SH-SY5Y (cell line): ENCODE measurements around the gene CENPN.

ENCODE experiments used
- GATA2 ChIP-seq: IDR thresholded peaks from 2 replicates; pipeline ENCODE4 v1.6.1; 2011; ENCODE audit warnings: mild to moderate bottlenecking, low read depth, low read length
- GATA3 ChIP-seq: IDR thresholded peaks from 2 replicates; pipeline ENCODE4 v1.6.1; 2011; ENCODE audit warnings: low read depth, mild to moderate bottlenecking, low read length, moderate library complexity

Gene CENPN

GRCh38 chr16:81029930-81030604 lies 23.1 kb downstream of the CENPN start:
- TF ChIP-seq GATA3 (no peak), GATA2 (no peak)

DNA sequence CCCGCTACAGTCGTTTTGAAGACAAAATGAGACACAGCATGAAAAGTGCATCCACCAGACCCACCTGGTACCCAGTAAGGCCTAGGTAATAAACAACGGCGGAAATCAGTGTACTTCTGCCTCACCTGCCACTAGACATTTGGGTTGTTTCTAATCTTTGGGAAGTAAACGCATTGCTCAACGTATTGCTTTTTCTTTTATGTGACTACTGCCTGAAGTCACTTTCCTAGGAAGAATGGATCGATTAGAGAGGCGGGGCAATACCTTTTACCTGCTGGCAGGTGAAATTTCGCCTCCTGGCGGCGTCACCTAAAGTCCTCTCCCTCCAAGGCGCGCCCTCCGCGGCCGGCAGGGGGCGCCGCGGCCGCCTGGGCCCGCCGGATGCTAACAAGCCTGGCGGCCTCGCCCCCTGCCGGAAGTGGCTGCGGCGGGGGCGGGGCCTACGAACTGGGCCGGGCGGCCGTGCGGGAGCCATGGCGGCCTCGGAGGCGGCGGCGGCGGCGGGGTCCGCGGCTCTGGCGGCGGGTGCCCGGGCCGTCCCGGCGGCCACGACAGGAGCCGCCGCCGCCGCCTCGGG lies 28.5 kb downstream of the CENPN start, which contains the start of gene ATMIN:
Gene ATMIN (plus strand): TSS at position 445 of the 577 bp plus-strand sequence. CDS start 29 bp downstream, at position 474.
- TF ChIP-seq GATA3 (no peak), GATA2 (no peak)

GRCh38 chr16:81035975-81036750 lies 29.1 kb downstream of the CENPN start:
- no peak for TF ChIP-seq GATA3
- TF ChIP-seq GATA2: no peak

DNA sequence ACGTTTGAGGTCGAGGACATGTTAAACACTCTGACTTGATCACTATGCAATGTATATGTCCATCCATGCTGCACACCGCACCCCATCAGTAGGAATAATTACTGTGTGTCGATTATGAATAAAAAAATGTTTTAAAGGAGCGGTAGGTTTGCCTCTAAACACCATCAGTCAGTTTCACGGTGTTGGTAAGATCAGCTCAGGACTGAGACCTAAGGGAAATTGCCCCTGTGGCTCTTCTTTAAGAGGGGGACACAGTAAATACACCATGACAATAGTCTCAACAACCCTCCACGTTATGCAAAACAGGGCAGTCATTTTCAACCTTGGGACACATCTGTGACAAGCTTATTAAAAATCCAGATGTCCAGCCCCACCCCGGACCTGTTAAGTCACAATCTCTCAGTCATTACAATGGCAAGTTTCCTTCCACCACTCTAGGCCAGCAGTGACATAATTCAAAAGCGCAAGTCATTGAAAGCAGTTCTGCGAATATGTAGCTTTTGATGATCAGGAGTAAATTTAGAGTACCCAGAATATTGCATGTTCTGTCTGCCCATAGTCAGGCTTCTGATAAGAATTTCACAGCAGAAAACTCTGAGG lies 29.8 kb downstream of the CENPN start:
- TF ChIP-seq GATA2 (no peak), GATA3 (no peak)

- TF ChIP-seq GATA2 (no peak), GATA3 (no peak)
These were observed 33.1 kb downstream of the CENPN start for GRCh38 chr16:81040131-81040530.

- TF ChIP-seq GATA2: no peak
- TF ChIP-seq GATA3: no peak
These were observed 33.8 kb downstream of the CENPN start for GRCh38 chr16:81040842-81041241.

DNA sequence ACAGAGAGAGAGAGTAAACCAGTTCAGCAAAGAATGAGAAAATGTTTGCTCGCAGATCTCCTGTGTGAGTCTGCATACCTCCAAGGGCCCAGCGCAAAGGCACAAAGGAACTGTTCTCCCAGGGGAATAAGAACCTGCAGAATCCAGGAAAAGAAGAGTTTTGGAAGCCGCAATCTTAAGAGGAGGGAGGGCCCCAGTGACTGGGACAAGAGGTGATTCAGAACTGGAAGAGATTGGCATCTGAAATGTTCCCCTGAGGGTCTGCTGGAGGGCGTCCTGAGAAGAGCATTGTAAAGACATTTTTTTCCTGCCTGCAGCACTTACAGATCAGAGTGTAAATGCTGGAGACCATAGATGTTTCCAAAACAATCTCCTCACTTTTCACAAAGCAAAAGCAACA lies 34.7 kb downstream of the CENPN start:
- no peak for TF ChIP-seq GATA3
- no peak for TF ChIP-seq GATA2

DNA sequence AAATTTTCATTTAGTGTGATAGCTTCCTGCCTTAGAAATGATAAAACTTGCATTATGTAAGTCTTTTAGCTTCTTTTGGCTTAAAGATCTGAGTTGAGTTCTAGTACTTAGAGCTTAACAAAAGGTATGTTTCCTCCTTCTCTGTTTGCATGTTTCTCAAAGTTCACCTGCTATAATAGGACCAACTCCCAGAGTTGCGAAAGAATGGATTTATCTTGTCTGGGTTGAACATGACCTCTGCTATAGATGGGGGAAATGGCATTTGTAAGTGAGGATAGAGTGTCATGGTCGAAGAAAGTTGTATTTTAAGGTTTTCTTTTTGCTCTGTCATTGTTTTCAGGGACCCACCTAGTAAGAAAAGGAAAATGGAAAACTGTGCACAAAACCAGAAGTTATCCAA lies 35.8 kb downstream of the CENPN start:
- no peak for TF ChIP-seq GATA3
- TF ChIP-seq GATA2: no peak

DNA sequence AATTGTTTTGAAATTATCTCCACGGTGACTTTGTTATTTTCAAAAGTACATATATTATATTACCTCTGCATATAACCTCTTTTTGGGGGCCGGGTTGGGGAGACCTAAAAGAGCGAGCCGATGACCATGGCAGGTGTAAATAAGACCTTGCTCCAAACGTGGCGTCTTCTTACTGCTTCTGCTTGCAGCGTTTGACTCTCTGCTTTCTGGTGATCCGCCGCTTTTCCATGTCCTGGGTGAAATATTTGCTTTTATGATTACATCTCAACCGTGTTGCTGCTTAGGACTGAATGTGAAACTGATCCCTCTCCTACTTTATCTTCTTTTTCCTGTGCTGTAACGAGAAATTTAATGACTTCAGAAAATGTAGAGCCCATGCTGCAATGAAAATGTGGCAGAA lies 46.7 kb downstream of the CENPN start:
- TF ChIP-seq GATA3 (no peak), GATA2 (no peak)

DNA sequence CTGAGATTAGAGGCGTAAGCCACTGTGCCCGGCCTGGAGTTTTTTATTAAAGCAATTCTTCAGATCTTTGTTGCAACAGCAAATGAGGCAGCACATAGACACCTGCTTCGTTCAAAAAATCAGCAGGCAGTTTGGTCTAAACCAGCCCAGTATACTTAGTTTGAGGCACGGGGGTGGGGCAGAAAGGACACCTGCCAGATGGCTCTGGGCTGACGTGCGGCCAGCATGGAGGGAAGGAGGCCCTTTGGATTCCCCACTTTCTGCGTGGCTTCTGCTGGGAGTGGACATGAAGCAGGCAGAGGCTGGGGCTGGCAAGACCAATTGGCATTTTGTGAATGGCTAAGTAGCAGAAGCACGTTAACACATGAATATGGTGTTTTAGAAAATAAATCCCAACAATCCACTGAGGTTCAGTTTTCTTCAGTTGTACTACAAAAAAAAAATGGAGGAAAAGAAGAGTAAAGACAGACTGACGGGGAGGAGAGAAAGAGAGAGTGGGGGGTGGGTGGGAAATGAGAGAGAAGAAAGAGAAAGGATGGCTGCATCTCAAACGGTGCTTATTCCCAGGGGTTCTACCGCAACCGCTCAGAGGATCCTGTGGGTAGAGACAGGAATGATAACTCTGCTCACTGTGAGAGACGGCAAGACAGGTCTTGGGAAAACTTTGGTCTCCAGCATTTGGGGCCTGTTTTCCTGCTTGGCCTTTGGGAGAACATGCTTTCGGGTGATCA lies 53.7 kb downstream of the CENPN start:
- TF ChIP-seq GATA3 (no peak), GATA2 (no peak)

- TF ChIP-seq GATA2 (no peak), GATA3 (no peak)
These were observed 54.3 kb downstream of the CENPN start for GRCh38 chr16:81061307-81061640.

DNA sequence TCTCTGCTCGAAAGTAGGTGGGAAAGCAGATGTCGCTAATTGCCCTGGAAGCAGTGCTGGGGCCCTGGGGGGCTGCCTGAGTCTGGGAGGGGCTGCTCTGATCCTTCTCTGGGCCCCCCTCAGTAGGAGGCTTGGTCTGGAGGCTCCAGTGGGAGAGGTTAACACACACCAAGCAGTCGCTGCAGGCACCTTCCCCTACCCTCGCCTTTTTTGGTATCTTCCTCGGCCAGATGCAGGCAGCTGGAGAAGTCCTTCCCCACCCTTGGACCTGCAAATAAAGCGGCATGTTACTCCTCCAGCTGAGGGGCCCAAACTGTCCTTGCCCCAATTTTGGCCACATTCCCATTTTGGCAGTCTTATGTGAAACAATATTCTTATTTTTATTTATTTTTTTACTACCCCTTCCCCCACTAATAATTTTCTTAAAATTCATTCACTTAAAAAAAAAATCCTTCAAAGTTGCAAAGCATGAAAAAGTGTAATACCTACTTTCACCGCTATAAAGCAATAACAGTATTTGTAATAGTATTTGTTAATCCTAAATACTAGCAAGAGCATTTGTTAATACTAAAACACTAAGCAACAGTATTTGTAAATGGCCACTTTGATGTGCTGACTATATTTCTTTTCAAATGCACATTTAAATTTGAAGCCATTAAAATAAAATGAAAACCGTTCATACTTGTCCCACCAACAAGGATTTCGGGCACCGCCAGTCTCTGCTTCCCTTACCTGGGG lies 55.0 kb downstream of the CENPN start:
- TF ChIP-seq GATA2: no peak
- no peak for TF ChIP-seq GATA3

DNA sequence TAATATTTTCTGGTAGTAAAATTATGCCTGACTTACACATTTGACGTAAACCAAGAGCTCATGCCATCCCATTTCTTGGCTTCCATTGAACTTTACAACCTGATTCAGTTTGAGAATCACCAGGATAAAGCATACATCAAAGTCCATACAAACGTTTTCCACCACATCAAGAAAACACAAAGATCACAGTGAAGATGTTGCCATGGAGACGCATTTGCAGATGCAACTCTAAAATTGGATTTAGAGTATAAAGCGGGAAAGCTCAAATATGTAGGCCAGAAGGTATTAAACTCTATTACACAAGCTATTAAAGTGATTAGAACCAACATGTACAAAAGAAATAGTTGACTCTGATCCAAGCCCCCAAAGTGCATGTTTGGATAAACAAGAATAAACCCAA lies 59.7 kb downstream of the CENPN start:
- TF ChIP-seq GATA3: no peak
- no peak for TF ChIP-seq GATA2

DNA sequence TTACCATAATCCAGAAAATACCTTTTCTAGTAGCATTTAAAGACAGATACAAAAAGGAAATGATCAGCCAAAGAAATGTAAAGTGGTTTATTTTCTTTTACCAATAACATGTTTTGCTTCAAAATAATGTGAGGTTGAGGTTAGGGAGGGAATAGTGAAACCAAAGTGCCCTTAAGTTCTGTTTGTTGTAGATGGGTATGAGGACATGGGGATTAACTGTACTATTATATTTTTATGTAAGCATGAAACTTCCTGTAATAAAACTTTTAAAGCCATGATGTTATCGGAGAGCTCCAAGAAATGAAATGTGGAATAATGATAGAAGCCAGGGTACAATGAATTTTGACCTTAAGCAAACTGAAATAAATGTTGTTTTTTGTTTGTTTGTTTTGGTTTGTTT lies 60.2 kb downstream of the CENPN start:
- TF ChIP-seq GATA3: no peak
- TF ChIP-seq GATA2: no peak
